ENCODE data around the gene BORCS6. TPM values are rescaled to one million over a fixed set of nuclear protein-coding genes. Genes with fewer than 3 reads are reported as not detected.

BORCS6 gene
- total RNA-seq, 2 experiments from 2014 or later = 6.1 to 6.4 TPM

DNA sequence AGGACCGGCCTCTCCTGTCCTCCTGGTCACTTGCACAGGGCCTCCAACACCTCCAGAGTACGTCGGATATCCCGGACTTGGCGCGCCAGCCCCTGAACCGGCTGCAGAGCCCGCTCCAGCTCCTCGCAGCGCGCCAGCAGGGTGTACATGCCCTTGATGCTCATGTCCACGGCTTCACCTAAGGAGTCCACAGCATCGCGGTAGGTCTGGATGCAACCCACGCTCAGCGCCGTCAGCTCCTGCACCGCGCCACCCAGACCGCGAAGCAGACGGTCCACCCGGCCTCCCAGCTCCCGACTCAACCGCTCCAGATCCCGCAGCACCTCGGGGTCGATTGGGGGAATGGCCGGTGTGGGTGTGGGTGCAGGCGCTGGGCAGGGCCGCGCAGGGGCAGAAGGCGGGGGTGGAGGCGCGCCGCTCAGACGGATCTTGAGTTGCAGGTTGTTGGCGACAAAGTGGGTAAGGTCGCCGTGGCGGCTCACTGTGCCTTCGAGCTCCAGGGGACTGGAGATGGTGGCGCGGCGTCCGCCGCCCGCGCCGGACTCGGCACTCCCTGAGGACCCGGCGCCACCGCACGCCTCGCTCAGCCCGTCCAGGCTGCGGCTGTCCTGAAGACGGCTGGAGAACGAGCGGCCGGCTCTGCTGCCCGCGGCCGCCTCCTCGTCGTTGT is 804 bp downstream of the BORCS6 start:
- peak in 8 of 14 experiments; percentile 20 to 71 (median 34) for DNase-seq
- intact Hi-C loops (cut with DNase I, micrococcal nuclease) = loop anchor here (2.0 to 5.0 kb wide), 2 partner anchors 16 to 52 kb away; no protein-coding TSS in a partner anchor
- Mint-ChIP-seq H3K27ac (no peak overlapping the region), H3K36me3 (ENCODE audit: low read depth) (peaks cover 3% of the 10 kb centered on the region), H3K27me3 (no peaks in the 10 kb centered on the region), H3K4me3 (no peak overlapping the region), H3K4me1 (ENCODE audit: low read depth) (peaks cover 12% of the 10 kb centered on the region), H3K9me3 (no peaks in the 10 kb centered on the region)
- Histone ChIP-seq H3K36me3 (ENCODE audit: insufficient read depth, low read length) (no peaks in the 10 kb centered on the region), H3K27me3 (ENCODE audit: control insufficient read depth in 1 of 2, insufficient read depth in 2 of 2, low read length in 2 of 2) (no peaks in the 10 kb centered on the region), H3K4me1 (ENCODE audit: insufficient read depth, low read length) (peaks cover 77% of the 10 kb centered on the region), H3K9me3 (ENCODE audit: control insufficient read depth in 1 of 2, insufficient read depth in 1 of 2, low read length in 2 of 2) (no peaks in the 10 kb centered on the region), H3K4me3 (ENCODE audit: low read length) (peak overlapping the region; percentile 93), H3K27ac (ENCODE audit: low read depth in 1 of 2, low read length in 2 of 2) (peak overlapping the region; percentile 83)
- ChIA-PET POLR2A (interaction anchor here (0.7 to 10.5 kb wide), 14 partner anchors 10 to 106 kb away, joined by 3 to 344 read pairs (median 16); partner anchors contain the start of genes ALOXE3, AURKB, CTC1 and PFAS), CTCF (interaction anchor here (1.3 to 4.7 kb wide), 5 partner anchors 32 to 112 kb away, joined by 3 to 30 read pairs (median 8); no protein-coding TSS in a partner anchor)
- TF ChIP-seq, protein P1, sequence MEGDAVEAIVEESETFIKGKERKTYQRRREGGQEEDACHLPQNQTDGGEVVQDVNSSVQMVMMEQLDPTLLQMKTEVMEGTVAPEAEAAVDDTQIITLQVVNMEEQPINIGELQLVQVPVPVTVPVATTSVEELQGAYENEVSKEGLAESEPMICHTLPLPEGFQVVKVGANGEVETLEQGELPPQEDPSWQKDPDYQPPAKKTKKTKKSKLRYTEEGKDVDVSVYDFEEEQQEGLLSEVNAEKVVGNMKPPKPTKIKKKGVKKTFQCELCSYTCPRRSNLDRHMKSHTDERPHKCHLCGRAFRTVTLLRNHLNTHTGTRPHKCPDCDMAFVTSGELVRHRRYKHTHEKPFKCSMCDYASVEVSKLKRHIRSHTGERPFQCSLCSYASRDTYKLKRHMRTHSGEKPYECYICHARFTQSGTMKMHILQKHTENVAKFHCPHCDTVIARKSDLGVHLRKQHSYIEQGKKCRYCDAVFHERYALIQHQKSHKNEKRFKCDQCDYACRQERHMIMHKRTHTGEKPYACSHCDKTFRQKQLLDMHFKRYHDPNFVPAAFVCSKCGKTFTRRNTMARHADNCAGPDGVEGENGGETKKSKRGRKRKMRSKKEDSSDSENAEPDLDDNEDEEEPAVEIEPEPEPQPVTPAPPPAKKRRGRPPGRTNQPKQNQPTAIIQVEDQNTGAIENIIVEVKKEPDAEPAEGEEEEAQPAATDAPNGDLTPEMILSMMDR (IDR thresholded peaks at IDR 0.05) = no peak
- ATAC-seq (ENCODE audit: poor library complexity) = no peak

DNA sequence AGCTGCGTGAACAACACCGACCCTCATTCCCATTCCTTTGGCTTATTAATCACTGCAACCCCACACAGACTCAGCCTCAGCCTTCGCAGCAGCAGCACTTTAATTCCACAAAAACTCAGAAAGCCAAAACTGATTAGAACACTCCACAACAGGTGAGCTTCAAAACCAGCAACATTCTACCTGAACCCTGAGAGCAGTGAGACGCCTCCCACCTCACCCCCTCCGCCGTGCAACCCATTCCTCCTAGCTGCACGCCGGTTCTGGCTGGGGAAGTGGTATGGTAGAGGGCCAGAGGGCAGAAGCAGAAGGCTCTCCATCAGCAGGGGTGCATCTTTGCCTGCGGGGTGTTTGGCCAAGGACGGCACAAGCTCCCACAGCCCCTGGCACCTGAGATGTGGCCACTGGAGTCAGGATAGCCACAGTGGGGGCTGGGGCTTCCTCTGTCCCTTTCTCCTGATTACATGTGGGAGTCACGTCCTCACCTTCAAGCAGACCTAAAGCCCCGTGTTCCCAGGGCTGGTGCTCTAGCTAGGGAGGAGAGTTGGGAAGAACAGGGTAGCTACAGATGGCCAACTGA is 1.6 kb downstream of the BORCS6 start:
- Mint-ChIP-seq H3K4me1 (ENCODE audit: low read depth) (peaks cover 12% of the 10 kb centered on the region), H3K36me3 (ENCODE audit: low read depth) (peaks cover 3% of the 10 kb centered on the region), H3K4me3 (no peak overlapping the region), H3K27me3 (no peaks in the 10 kb centered on the region), H3K9me3 (no peaks in the 10 kb centered on the region), H3K27ac (no peak overlapping the region)
- Histone ChIP-seq H3K9me3 (ENCODE audit: control insufficient read depth in 1 of 2, insufficient read depth in 1 of 2, low read length in 2 of 2) (no peaks in the 10 kb centered on the region), H3K4me1 (ENCODE audit: insufficient read depth, low read length) (peaks cover 76% of the 10 kb centered on the region), H3K36me3 (ENCODE audit: insufficient read depth, low read length) (no peaks in the 10 kb centered on the region), H3K27me3 (ENCODE audit: control insufficient read depth in 1 of 2, insufficient read depth in 2 of 2, low read length in 2 of 2) (no peaks in the 10 kb centered on the region), H3K27ac (ENCODE audit: low read depth in 1 of 2, low read length in 2 of 2) (peak overlapping the region; percentile 28 to 83), H3K4me3 (ENCODE audit: low read length) (peak overlapping the region; percentile 93)
- ATAC-seq (ENCODE audit: poor library complexity) (no peak), DNase-seq (peak in 4 of 14 experiments; percentile 9 to 61 (median 38))
- POLR2A ChIA-PET = interaction anchor here (0.6 to 10.5 kb wide), 14 partner anchors 12 to 556 kb away, joined by 3 to 344 read pairs (median 24); partner anchors contain the start of genes ALOXE3, AURKB, CTC1 and PFAS
- intact Hi-C loops (cut with DNase I, micrococcal nuclease) = loop anchor here (2.0 to 5.0 kb wide), 2 partner anchors 16 to 51 kb away; no protein-coding TSS in a partner anchor
- CTCF ChIA-PET = interaction anchor here (1.0 to 4.7 kb wide), 6 partner anchors 32 to 115 kb away, joined by 3 to 30 read pairs (median 10); no protein-coding TSS in a partner anchor
- TF ChIP-seq, protein P1 (IDR thresholded peaks at IDR 0.05) = no peak

DNA sequence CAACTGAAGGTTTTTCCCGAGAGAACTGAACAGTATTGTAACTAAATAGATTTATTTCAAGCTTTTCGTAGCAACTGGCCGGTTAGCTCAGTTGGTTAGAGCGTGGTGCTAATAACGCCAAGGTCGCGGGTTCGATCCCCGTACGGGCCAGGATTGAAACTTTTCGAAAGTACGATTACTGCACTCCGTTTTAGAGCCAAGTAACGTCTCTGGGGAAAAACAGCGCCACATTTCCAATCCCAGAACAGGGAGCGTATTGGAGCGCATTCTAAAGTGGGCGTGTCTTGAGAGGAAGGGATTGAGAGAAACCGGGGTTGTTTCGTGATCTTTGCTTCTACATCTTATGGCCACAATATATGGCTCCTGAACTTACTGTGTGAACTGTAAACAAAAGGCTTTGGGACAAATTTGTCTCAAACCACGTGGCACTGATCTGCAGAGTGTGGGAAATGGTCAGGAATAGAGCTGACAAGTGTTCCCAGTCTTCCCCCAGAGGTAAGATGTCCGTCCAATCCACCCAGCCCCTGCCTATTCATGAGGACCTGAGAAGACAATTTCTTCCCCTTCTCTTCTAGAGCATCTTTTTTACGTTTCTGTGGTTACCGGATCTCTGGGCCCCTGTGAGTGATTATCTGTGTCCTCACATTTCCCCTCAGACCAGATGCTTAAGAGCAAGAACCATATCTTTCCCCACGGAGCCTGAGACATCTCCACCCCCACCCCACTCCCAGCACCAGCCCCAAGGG is 2.3 kb downstream of the BORCS6 start:
- no peaks in the 10 kb centered on the region for H3K9me3 ChIP-seq (ENCODE audit: control insufficient read depth in 1 of 2, insufficient read depth in 1 of 2, low read length in 2 of 2)
- Mint-ChIP-seq H3K4me3 (no peak overlapping the region), H3K4me1 (ENCODE audit: low read depth) (peaks cover 12% of the 10 kb centered on the region), H3K27me3 (no peaks in the 10 kb centered on the region), H3K27ac (no peak overlapping the region), H3K9me3 (no peaks in the 10 kb centered on the region), H3K36me3 (ENCODE audit: low read depth) (peaks cover 3% of the 10 kb centered on the region)
- POLR2A ChIA-PET = interaction anchor here (0.6 to 10.5 kb wide), 19 partner anchors 12 to 555 kb away, joined by 3 to 344 read pairs (median 13); partner anchors contain the start of genes ALOXE3, AURKB, CTC1 and PFAS
- DNase-seq (peak; percentile 67 to 94 (median 80)), ATAC-seq (ENCODE audit: poor library complexity) (peak; percentile 4)
- intact Hi-C loops (cut with DNase I, micrococcal nuclease) = loop anchor here (2.0 to 5.0 kb wide), 6 partner anchors 13 to 67 kb away; partner anchors contain the start of genes CTC1 (in 1 of the 2) and PFAS (in 1 of the 2)
- peaks cover 70% of the 10 kb centered on the region for H3K4me1 ChIP-seq (ENCODE audit: insufficient read depth, low read length)
- TF ChIP-seq, protein P1 (IDR thresholded peaks at IDR 0.05) = no peak
- no peaks in the 10 kb centered on the region for H3K36me3 ChIP-seq (ENCODE audit: insufficient read depth, low read length)
- peak overlapping the region; percentile 28 to 83 for H3K27ac ChIP-seq (ENCODE audit: low read depth in 1 of 2, low read length in 2 of 2)
- no peaks in the 10 kb centered on the region for H3K27me3 ChIP-seq (ENCODE audit: control insufficient read depth in 1 of 2, insufficient read depth in 2 of 2, low read length in 2 of 2)
- CTCF ChIA-PET = interaction anchor here (1.0 to 4.7 kb wide), 10 partner anchors 11 to 114 kb away, joined by 3 to 30 read pairs (median 7); partner anchors contain the start of genes ALOXE3 and TMEM107
- H3K4me3 ChIP-seq (ENCODE audit: low read length) = peak overlapping the region; percentile 93

All from CD4-positive, alpha-beta T cell (primary cell).